Measurements from ENCODE around the gene PCDH9. TPM values are rescaled to one million over a fixed set of nuclear protein-coding genes. Genes with fewer than 3 reads are reported as not detected.

PCDH9 gene
- total RNA-seq, 1 donor from 2014 or later, result 5.1 TPM

- Histone ChIP-seq H3K4me1 (no peaks in the 10 kb centered on the region), H3K27me3 (no peaks in the 10 kb centered on the region), H3K27ac (no peak overlapping the region), H3K4me3 (no peak overlapping the region), H3K36me3 (no peaks in the 10 kb centered on the region), H3K9me3 (no peaks in the 10 kb centered on the region)
- intact Hi-C loops (cut with DNase I), result no loop called here
- ATAC-seq (no peak), DNase-seq (no peak)
- no peak for TF ChIP-seq CTCF (IDR thresholded peaks at IDR 0.05)
These were observed 21.6 kb downstream of the PCDH9 start for GRCh38 chr13:67208552-67208951.

- Histone ChIP-seq H3K9me3 (no peaks in the 10 kb centered on the region), H3K27ac (no peak overlapping the region), H3K36me3 (no peaks in the 10 kb centered on the region), H3K4me1 (no peaks in the 10 kb centered on the region), H3K4me3 (no peak overlapping the region), H3K27me3 (no peaks in the 10 kb centered on the region)
- no peak for TF ChIP-seq CTCF (IDR thresholded peaks at IDR 0.05)
- intact Hi-C loops (cut with DNase I), result no loop called here
- DNase-seq (no peak), ATAC-seq (no peak)
These were observed 25.4 kb downstream of the PCDH9 start for GRCh38 chr13:67204764-67205163.

GRCh38 chr13:67200605-67201004, 29.5 kb downstream of the PCDH9 start:
- no peak for ATAC-seq
- H3K4me1 ChIP-seq, result no peaks in the 10 kb centered on the region

GRCh38 chr13:67200183-67200582, 30.0 kb downstream of the PCDH9 start:
- no peaks in the 10 kb centered on the region for H3K36me3 ChIP-seq
- intact Hi-C loops (cut with DNase I), result no loop called here
- no peak for TF ChIP-seq CTCF (IDR thresholded peaks at IDR 0.05)

More at GRCh38 chr13:67200605-67201004, 29.5 kb downstream of the PCDH9 start:
- Histone ChIP-seq H3K27me3 (no peaks in the 10 kb centered on the region), H3K27ac (no peak overlapping the region), H3K4me3 (no peak overlapping the region), H3K36me3 (no peaks in the 10 kb centered on the region), H3K9me3 (no peaks in the 10 kb centered on the region)
- intact Hi-C loops (cut with DNase I), result no loop called here
- TF ChIP-seq CTCF (IDR thresholded peaks at IDR 0.05), result no peak
- DNase-seq, result no peak

GRCh38 chr13:67197704-67198103, 32.4 kb downstream of the PCDH9 start:
- no peak for DNase-seq
- Histone ChIP-seq H3K4me3 (no peak overlapping the region), H3K27ac (no peak overlapping the region), H3K4me1 (no peaks in the 10 kb centered on the region), H3K27me3 (no peaks in the 10 kb centered on the region), H3K36me3 (no peaks in the 10 kb centered on the region), H3K9me3 (no peaks in the 10 kb centered on the region)
- intact Hi-C loops (cut with DNase I), result no loop called here
- TF ChIP-seq CTCF (IDR thresholded peaks at IDR 0.05), result no peak
- no peak for ATAC-seq

More at GRCh38 chr13:67200183-67200582, 30.0 kb downstream of the PCDH9 start:
- no peak for DNase-seq
- no peak overlapping the region for H3K27ac ChIP-seq
- H3K4me3 ChIP-seq, result no peak overlapping the region
- no peaks in the 10 kb centered on the region for H3K4me1 ChIP-seq
- H3K9me3 ChIP-seq, result no peaks in the 10 kb centered on the region
- no peak for ATAC-seq
- no peaks in the 10 kb centered on the region for H3K27me3 ChIP-seq

- no peaks in the 10 kb centered on the region for H3K9me3 ChIP-seq
- H3K4me1 ChIP-seq, result no peaks in the 10 kb centered on the region
- TF ChIP-seq CTCF (IDR thresholded peaks at IDR 0.05), result no peak
- intact Hi-C loops (cut with DNase I), result no loop called here
- no peaks in the 10 kb centered on the region for H3K36me3 ChIP-seq
- DNase-seq (no peak), ATAC-seq (no peak)
- no peak overlapping the region for H3K27ac ChIP-seq
- H3K27me3 ChIP-seq, result no peaks in the 10 kb centered on the region
- no peak overlapping the region for H3K4me3 ChIP-seq
These were observed 36.2 kb downstream of the PCDH9 start for GRCh38 chr13:67193979-67194378.
